Mesendoderm (in vitro differentiated cells): ENCODE measurements around the gene RARRES2.
"Not testable (repeated sequence)": the region's sequence is repeated elsewhere in the genome, so short reads cannot be mapped to it uniquely, and the experiment has no call there.

ENCODE experiments used
- DNase-seq: peaks from one replicate; pipeline ENCODE4 v3.0.0; 2013
- H2AK5ac ChIP-seq: 2 replicates; pipeline ENCODE4 v1.6.1; 2013; ENCODE audit warnings: low read length, inconsistent platforms
- H2BK120ac ChIP-seq: 2 replicates; pipeline ENCODE4 v1.6.1; 2013; ENCODE audit warnings: low read depth, mild to moderate bottlenecking, low read length, moderate library complexity, mixed read lengths
- H2BK15ac ChIP-seq: replicated peaks from 2 replicates; pipeline ENCODE4 v1.6.1; 2013; ENCODE audit warnings: low read depth, mild to moderate bottlenecking, moderate library complexity
- H2BK5ac ChIP-seq: 2 replicates; pipeline ENCODE4 v1.6.1; 2013; ENCODE audit warnings: low read length, inconsistent platforms
- H3K18ac ChIP-seq: 2 replicates; pipeline ENCODE4 v1.6.1; 2013; ENCODE audit warnings: mild to moderate bottlenecking, low read length, mixed read lengths
- H3K23ac ChIP-seq: one replicate; pipeline ENCODE4 v1.6.1; 2013; ENCODE audit warnings: low read length
- H3K27ac ChIP-seq: 2 replicates; pipeline ENCODE4 v1.5.1; 2013; ENCODE audit warnings: low read depth, mild to moderate bottlenecking, inconsistent platforms, low read length, moderate library complexity
- H3K27me3 ChIP-seq: 2 replicates; pipeline ENCODE4 v1.6.1; 2013; ENCODE audit warnings: low read length, control low read depth, mild to moderate bottlenecking, inconsistent platforms; ENCODE audit not compliant: insufficient read depth, poor library complexity
- H3K36me3 ChIP-seq: 2 replicates; pipeline ENCODE4 v1.6.1; 2013; ENCODE audit warnings: low read length, inconsistent platforms; ENCODE audit not compliant: control insufficient read depth, insufficient read depth
- H3K4ac ChIP-seq: one replicate; pipeline ENCODE4 v1.6.1; 2013; ENCODE audit warnings: low read depth, mild to moderate bottlenecking, low read length, moderate library complexity
- H3K4me1 ChIP-seq: 2 replicates; pipeline ENCODE4 v1.6.1; 2013; ENCODE audit warnings: low read depth, low read length, inconsistent platforms; ENCODE audit not compliant: control insufficient read depth
- H3K4me2 ChIP-seq: 2 replicates; pipeline ENCODE4 v1.6.1; 2013; ENCODE audit warnings: low read length
- H3K4me3 ChIP-seq: 2 replicates; pipeline ENCODE4 v1.5.1; 2013; ENCODE audit warnings: mild to moderate bottlenecking, low read length
- H3K56ac ChIP-seq: one replicate; pipeline ENCODE4 v1.6.1; 2013; ENCODE audit warnings: low read length
- H3K79me1 ChIP-seq: 2 replicates; pipeline ENCODE4 v1.6.1; 2013; ENCODE audit warnings: low read length, inconsistent platforms
- H3K79me2 ChIP-seq: 2 replicates; pipeline ENCODE4 v1.6.1; 2013; ENCODE audit warnings: mild to moderate bottlenecking, low read length; ENCODE audit not compliant: control insufficient read depth, insufficient read depth
- H3K9ac ChIP-seq: 2 replicates; pipeline ENCODE4 v1.6.1; 2013; ENCODE audit warnings: low read length, inconsistent platforms
- H4K5ac ChIP-seq: one replicate; pipeline ENCODE4 v1.6.1; 2013; ENCODE audit warnings: low read length
- H4K8ac ChIP-seq: one replicate; pipeline ENCODE4 v1.6.1; 2013; ENCODE audit warnings: low read depth, mild to moderate bottlenecking, control low read depth, low read length, moderate library complexity
- WGBS: extraction: QIAGEN DNeasy Blood & Tissue Kit; methylation state at CpG from one replicate; pipeline ENCODE4 v1.1.7; 2013; ENCODE audit warnings: low lambda C conversion rate, missing lambda C conversion rate; ENCODE audit not compliant: insufficient coverage; ENCODE audit errors: extremely low coverage; 5-methylcytosine and 5-hydroxymethylcytosine counted together

RARRES2 gene

GRCh38 chr7:150311146-150311545, 30.3 kb downstream of the RARRES2 start:
- no peak overlapping the region for H3K4ac ChIP-seq
- H2BK5ac ChIP-seq, result no peak overlapping the region
- no peak overlapping the region for H3K4me3 ChIP-seq
- H3K4me2 ChIP-seq, result no peak overlapping the region
- no peak overlapping the region for H3K23ac ChIP-seq
- H3K9ac ChIP-seq, result no peak overlapping the region
- H4K8ac ChIP-seq, result no peak overlapping the region
- no peaks in the 10 kb centered on the region for H3K36me3 ChIP-seq
- H3K27ac ChIP-seq, result no peak overlapping the region
- no peak overlapping the region for H4K5ac ChIP-seq
- no CpG with 5 or more reads among the region's 4 CpGs for WGBS
- H3K18ac ChIP-seq, result no peak overlapping the region
- no peaks in the 10 kb centered on the region for H3K79me1 ChIP-seq
- no peak overlapping the region for H2AK5ac ChIP-seq
- H2BK15ac ChIP-seq, result no peak overlapping the region
- no peak overlapping the region for H3K56ac ChIP-seq
- no peak overlapping the region for H2BK120ac ChIP-seq
- peaks cover 8% of the 10 kb centered on the region for H3K4me1 ChIP-seq
- H3K79me2 ChIP-seq, result no peaks in the 10 kb centered on the region
- DNase-seq, result no peak
- H3K27me3 ChIP-seq, result no peaks in the 10 kb centered on the region

- H3K27me3 ChIP-seq, result no peaks in the 10 kb centered on the region
- H3K4me1 ChIP-seq, result peaks cover 4% of the 10 kb centered on the region
- DNase-seq, result no peak
- H3K27ac ChIP-seq, result no peak overlapping the region
- H2BK15ac ChIP-seq, result no peak overlapping the region
- H3K79me1 ChIP-seq, result no peaks in the 10 kb centered on the region
- H3K18ac ChIP-seq, result no peak overlapping the region
- no peak overlapping the region for H4K8ac ChIP-seq
- no peak overlapping the region for H3K4ac ChIP-seq
- no peak overlapping the region for H3K4me2 ChIP-seq
- no peak overlapping the region for H4K5ac ChIP-seq
- H3K4me3 ChIP-seq, result no peak overlapping the region
- no peak overlapping the region for H3K23ac ChIP-seq
- no peak overlapping the region for H2BK120ac ChIP-seq
- no peak overlapping the region for H3K56ac ChIP-seq
- no peaks in the 10 kb centered on the region for H3K36me3 ChIP-seq
- no peak overlapping the region for H2BK5ac ChIP-seq
- no peak overlapping the region for H2AK5ac ChIP-seq
- H3K9ac ChIP-seq, result no peak overlapping the region
- no peaks in the 10 kb centered on the region for H3K79me2 ChIP-seq
Measured at GRCh38 chr7:150308575-150308974, 32.9 kb downstream of the RARRES2 start.

GRCh38 chr7:150307904-150308303, 33.5 kb downstream of the RARRES2 start:
- no peak overlapping the region for H3K9ac ChIP-seq
- no peaks in the 10 kb centered on the region for H3K36me3 ChIP-seq
- no peak overlapping the region for H2AK5ac ChIP-seq
- H3K4me3 ChIP-seq, result no peak overlapping the region
- no peak overlapping the region for H4K5ac ChIP-seq
- H3K27me3 ChIP-seq, result no peaks in the 10 kb centered on the region
- no peak overlapping the region for H2BK120ac ChIP-seq
- no peaks in the 10 kb centered on the region for H3K79me2 ChIP-seq
- no peak overlapping the region for H4K8ac ChIP-seq
- no peak overlapping the region for H3K4ac ChIP-seq
- no peak overlapping the region for H2BK15ac ChIP-seq
- H3K56ac ChIP-seq, result no peak overlapping the region
- 100% methylated on average over 1 of the region's 9 CpGs for WGBS
- H3K23ac ChIP-seq, result no peak overlapping the region
- H3K79me1 ChIP-seq, result no peaks in the 10 kb centered on the region
- H3K4me2 ChIP-seq, result no peak overlapping the region
- no peak overlapping the region for H3K18ac ChIP-seq
- DNase-seq, result no peak
- H3K27ac ChIP-seq, result no peak overlapping the region
- no peak overlapping the region for H2BK5ac ChIP-seq
- H3K4me1 ChIP-seq, result peaks cover under 1% of the 10 kb centered on the region

GRCh38 chr7:150307129-150307528, 34.3 kb downstream of the RARRES2 start:
- Histone ChIP-seq H3K18ac (no peak overlapping the region), H2BK15ac (no peak overlapping the region), H2AK5ac (no peak overlapping the region), H3K79me1 (no peaks in the 10 kb centered on the region), H2BK120ac (no peak overlapping the region), H3K9ac (no peak overlapping the region), H3K27me3 (no peaks in the 10 kb centered on the region), H2BK5ac (no peak overlapping the region), H3K4me3 (no peak overlapping the region), H3K4me1 (no peaks in the 10 kb centered on the region), H3K36me3 (no peaks in the 10 kb centered on the region), H3K56ac (no peak overlapping the region), H3K4ac (no peak overlapping the region), H3K79me2 (no peaks in the 10 kb centered on the region), H3K4me2 (no peak overlapping the region), H3K23ac (no peak overlapping the region), H4K8ac (no peak overlapping the region), H3K27ac (no peak overlapping the region), H4K5ac (no peak overlapping the region)
- no peak for DNase-seq
- whole genome bisulfite sequencing, result no CpG with 5 or more reads among the region's 3 CpGs

- not testable (repeated sequence) for H3K9ac ChIP-seq, H3K4me2 ChIP-seq, H2BK15ac ChIP-seq, H3K4me3 ChIP-seq, H2BK5ac ChIP-seq, H3K27me3 ChIP-seq, H3K79me2 ChIP-seq, H3K23ac ChIP-seq, H3K79me1 ChIP-seq, DNase-seq, H2AK5ac ChIP-seq, H3K4ac ChIP-seq, H3K27ac ChIP-seq, H4K5ac ChIP-seq, H3K18ac ChIP-seq, H2BK120ac ChIP-seq, H3K56ac ChIP-seq, H3K4me1 ChIP-seq, H4K8ac ChIP-seq, H3K36me3 ChIP-seq
- WGBS, result no CpG with 5 or more reads among the region's 5 CpGs
Measured at GRCh38 chr7:150306377-150306776, 35.1 kb downstream of the RARRES2 start.

- not testable (repeated sequence) for H3K9ac ChIP-seq, H3K23ac ChIP-seq, H3K18ac ChIP-seq, H3K27ac ChIP-seq, H3K4ac ChIP-seq, H3K4me1 ChIP-seq, H2BK15ac ChIP-seq, H3K56ac ChIP-seq, H2BK5ac ChIP-seq, H3K36me3 ChIP-seq, H3K4me3 ChIP-seq, H3K4me2 ChIP-seq, H4K8ac ChIP-seq, H2AK5ac ChIP-seq, H3K27me3 ChIP-seq, H3K79me2 ChIP-seq, DNase-seq, H2BK120ac ChIP-seq, H3K79me1 ChIP-seq, H4K5ac ChIP-seq
- WGBS, result no CpG with 5 or more reads among the region's 2 CpGs
Measured at GRCh38 chr7:150305903-150306284, 35.5 kb downstream of the RARRES2 start.
